AG10803 (cell line): ENCODE data around the gene GK.

Experiments used
- DNase-seq: peaks from one replicate; pipeline ENCODE4 v3.0.0; 2010; ENCODE audit warnings: low read depth
- H3K4me3 ChIP-seq: 2 replicates; pipeline ENCODE4 v1.5.1; 2011; ENCODE audit warnings: mild to moderate bottlenecking, low read length, control low read depth
- TF ChIP-seq, protein P1 (sequence below): conservative IDR thresholded peaks from 2 replicates; pipeline ENCODE4 v1.5.1; 2011; ENCODE audit warnings: mild to moderate bottlenecking, low read length, control low read depth, inconsistent platforms

The GK gene

DNA sequence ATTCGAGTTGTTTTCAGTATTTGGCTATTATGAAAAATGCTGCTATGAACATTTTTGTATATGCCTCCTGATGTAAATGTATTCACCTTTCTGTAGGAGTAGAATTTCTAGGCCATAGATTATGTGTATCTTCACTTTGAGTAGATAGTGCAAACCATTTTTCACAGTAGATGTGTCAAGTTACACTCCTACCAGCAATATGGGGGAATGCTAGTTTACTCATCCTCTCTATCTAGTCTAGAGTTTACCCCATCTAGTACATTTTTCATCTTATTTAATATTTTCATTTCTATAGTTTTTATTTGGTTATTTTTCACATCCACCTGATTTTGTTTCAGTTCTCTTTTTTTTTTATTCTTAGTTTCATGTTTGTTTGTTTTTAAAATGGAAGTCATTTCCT lies 59.0 kb downstream of the GK start:
- TF ChIP-seq, protein P1, sequence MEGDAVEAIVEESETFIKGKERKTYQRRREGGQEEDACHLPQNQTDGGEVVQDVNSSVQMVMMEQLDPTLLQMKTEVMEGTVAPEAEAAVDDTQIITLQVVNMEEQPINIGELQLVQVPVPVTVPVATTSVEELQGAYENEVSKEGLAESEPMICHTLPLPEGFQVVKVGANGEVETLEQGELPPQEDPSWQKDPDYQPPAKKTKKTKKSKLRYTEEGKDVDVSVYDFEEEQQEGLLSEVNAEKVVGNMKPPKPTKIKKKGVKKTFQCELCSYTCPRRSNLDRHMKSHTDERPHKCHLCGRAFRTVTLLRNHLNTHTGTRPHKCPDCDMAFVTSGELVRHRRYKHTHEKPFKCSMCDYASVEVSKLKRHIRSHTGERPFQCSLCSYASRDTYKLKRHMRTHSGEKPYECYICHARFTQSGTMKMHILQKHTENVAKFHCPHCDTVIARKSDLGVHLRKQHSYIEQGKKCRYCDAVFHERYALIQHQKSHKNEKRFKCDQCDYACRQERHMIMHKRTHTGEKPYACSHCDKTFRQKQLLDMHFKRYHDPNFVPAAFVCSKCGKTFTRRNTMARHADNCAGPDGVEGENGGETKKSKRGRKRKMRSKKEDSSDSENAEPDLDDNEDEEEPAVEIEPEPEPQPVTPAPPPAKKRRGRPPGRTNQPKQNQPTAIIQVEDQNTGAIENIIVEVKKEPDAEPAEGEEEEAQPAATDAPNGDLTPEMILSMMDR, result no peak
- H3K4me3 ChIP-seq, result no peak overlapping the region
- no peak for DNase-seq

DNA sequence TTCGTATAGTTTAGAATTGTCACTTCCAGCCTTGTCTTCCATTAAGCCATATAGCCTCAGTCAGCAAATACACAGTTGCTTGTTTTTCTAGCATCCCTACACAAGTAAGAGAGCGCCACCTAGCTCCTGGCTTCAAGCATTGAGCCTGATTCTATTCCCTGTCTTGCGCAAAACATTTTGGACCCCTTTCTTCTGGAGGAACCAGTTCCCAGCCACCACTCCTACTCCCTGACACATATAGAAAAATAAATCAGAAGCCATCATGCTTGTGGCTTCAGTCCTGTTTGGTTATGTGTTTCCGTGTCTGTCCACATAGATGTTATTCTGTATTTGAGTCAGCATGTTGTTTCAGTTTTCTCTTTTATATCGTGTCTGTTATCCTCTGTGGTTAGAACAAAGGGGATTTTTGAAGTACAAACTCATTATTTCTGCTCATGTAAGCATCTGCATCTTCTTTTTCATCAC lies 59.9 kb downstream of the GK start:
- TF ChIP-seq, protein P1, result peak; percentile 78

DNA sequence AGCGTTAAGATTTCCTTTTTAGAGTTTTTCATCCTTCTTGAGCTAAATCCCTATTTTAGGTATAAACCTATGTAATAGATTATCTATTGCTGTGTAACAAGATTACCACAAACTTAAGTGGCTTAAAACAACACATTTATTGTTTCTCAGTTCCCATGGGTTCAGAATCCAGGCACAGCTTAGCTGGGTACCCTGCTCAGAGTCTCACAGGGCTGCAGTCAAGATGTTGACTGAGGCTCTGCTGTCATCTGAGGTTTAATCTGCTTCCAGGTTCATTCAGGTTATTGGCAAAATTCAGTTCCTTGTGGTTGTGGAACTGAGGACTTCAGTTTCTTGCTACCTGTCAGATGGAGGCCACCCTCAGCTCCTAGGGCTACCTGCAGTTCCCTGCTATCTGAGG lies 60.9 kb downstream of the GK start:
- no peak for DNase-seq
- TF ChIP-seq, protein P1, result no peak
- H3K4me3 ChIP-seq, result no peak overlapping the region

More for the DNA sequence above, 59.9 kb downstream of the GK start:
- DNase-seq, result peak; percentile 72
- no peak overlapping the region for H3K4me3 ChIP-seq

DNA sequence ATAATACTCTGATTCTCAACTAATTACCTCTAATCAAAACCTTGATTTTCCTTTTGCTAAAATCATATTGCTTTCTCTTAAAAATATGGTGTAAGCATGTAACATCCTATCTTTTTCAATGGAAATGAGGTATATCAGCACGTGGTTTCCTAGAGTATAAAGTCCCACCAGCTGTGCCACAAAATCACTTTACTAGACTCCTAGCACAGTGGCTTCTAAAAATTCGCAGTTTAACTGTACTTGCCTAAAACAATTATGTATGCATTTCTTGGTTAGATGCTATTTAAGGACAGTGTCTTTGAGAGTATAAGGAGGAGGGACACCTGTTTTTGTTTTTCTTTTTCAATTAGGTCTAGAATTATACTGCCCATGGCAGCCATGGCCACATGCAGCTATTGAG lies 62.8 kb downstream of the GK start:
- H3K4me3 ChIP-seq, result no peak overlapping the region
- DNase-seq, result no peak
- TF ChIP-seq, protein P1, result no peak

DNA sequence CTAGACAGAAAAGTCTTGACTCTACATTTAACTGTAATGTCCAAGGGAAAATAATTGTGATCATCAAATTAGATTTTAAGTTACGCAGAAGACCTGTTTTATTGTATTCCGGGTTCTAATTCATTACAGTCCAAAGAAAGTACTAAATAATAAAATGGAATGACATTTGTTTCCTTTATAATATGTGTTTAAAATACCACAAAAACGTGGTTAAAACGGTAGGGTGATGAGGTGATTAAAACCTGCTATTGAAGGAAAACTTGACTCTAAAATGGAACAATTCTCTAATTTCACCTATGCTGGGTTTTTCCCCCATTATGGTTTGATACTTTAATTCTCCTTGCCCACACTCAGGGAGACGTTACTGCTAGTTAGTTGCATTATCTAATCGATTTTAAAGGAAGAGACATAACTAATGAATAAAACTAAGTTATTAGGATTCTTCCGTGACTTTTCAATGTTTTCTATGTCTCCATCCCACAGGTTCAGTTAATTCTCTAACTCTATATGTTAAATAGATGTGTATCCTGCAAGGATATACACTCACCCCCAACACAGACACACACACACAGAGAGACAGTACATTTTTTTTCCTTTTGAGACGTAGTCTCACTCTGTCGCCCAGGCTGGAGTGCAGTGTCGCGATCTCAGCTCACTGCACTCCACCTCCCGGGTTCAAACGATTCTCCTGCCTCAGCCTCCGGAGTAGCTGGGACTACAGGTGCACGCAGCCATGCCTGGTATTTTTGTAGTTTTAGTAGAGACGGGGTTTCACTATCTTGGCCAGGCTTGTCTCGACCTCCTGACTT lies 80.8 kb downstream of the GK start:
- no peak for DNase-seq
- TF ChIP-seq, protein P1, result no peak
- H3K4me3 ChIP-seq, result no peak overlapping the region

DNA sequence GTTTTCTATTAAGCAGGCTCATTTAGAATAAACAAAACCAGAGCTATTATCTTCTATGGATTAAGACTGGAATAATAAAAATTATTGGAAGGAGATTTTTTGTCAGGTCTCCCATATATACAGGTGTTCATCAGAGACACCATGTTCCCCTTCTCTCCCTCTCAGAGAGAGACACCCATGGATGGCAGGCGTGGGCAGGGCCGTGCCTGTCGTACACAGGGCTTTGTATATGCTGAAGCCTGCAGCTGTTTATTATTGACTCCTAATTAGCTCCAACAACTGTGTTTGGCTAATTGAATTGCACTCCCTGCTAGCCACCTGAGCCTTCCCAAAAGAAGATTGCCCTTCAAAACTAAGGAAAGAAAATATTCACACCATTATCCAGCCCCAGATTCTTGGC lies 81.6 kb downstream of the GK start:
- H3K4me3 ChIP-seq, result no peak overlapping the region
- DNase-seq, result no peak
- TF ChIP-seq, protein P1, result no peak

DNA sequence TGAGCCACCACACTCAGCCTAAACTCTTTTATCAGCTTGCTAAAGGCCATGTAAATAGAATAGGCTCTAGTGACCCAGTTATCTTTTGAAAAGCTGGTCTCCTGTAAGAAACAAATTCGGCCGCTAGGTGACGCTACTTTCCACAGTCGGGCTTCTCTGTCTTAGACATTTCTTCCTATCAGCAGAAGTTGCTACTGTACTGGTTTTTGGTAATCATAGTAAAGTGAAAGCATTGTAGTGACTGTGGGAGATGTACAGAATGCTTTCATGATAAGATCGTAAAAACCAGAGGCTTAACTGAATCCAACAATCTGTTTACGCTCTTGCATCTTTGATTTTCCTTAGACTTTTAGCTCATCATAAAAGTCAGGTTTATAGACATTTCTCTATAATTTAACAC lies 82.6 kb downstream of the GK start:
- TF ChIP-seq, protein P1, result peak; percentile 68
- H3K4me3 ChIP-seq, result no peak overlapping the region
- peak; percentile 51 for DNase-seq
